GM18508 (cell line): ENCODE results near the gene FAM120A.

Experiments used
- ATAC-seq: cut with Tn5 transposase; IDR thresholded peaks from one replicate; pipeline ENCODE4 v1.9.1; 2021; ENCODE audit warnings: moderate number of reproducible peaks; ENCODE audit not compliant: insufficient read depth, unreplicated experiment

Gene FAM120A

GRCh38 chr9:93588641-93589609 is 137.4 kb downstream of the FAM120A start:
- ATAC-seq: no peak

DNA sequence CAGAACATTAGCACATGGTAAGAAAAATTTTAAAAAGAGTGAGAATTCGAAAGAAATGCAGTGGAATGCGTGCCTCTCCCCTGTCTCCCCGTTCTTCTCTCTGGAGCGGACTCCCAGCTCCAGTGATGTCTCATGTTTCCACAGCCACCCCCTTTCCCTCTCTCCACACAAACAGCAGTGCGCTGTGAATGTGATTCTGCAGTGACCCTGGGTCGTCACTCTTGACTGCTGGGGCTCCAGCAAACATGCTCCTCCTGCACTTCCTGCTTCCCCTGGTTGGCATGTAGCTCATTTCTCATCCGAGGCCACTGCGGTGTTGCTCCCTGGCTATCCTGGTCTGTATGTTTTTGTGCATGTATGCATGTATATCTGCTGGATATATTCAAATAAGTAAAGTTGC is 138.2 kb downstream of the FAM120A start:
- ATAC-seq: no peak

- ATAC-seq: no peak
Measured at GRCh38 chr9:93590609-93591234, 139.2 kb downstream of the FAM120A start.

- ATAC-seq: no peak
Measured at GRCh38 chr9:93591301-93592007, 140.0 kb downstream of the FAM120A start.

- ATAC-seq: no peak
Measured at GRCh38 chr9:93592008-93592642, 140.6 kb downstream of the FAM120A start.

DNA sequence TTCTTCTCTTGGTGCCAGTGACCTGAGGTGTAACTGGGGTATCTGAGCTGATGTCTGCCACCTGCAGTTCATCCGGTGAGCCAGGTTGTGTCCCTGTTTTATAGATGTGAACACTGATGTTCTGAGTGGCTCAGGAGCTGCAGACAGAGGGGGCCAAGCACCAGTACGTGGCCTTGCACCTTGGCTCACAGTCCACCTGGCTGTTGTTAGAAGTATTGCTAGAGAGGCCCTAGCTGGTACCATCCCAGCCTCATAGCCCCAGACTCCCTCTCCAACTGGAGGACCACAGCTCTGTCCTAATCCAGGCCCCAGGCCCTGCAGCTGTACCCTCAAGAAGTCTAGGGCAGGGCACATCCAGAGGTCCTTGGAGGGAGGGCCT is 141.1 kb downstream of the FAM120A start:
- ATAC-seq: no peak

GRCh38 chr9:93593144-93593658 is 141.7 kb downstream of the FAM120A start:
- no peak for ATAC-seq

GRCh38 chr9:93594041-93594756 is 142.7 kb downstream of the FAM120A start:
- no peak for ATAC-seq

GRCh38 chr9:93595461-93595860 is 144.0 kb downstream of the FAM120A start:
- no peak for ATAC-seq

DNA sequence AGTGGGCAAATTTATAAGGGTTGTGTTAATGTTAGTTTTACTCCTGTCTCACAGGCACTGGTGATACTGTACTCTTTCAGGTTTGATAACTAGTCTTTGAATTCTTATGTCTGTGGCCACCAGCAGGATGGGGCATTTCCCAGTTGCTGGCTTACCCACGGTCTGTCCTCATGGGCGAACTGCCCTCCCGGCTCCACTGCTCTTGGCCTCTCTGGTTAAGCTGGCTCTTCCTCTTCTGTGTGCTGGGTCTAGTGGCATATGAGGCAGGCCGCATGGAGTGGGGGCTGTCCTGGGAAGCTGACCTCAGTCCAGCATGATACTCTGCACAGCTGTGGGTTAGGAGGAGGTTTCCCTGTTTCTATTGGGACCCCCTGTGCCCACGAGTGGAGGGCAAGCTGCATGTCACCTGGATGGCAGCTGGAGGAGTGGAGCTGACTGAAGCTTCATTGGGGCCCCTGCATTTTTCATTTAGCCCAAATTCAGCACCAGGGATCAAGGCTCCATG is 144.4 kb downstream of the FAM120A start:
- ATAC-seq: no peak

DNA sequence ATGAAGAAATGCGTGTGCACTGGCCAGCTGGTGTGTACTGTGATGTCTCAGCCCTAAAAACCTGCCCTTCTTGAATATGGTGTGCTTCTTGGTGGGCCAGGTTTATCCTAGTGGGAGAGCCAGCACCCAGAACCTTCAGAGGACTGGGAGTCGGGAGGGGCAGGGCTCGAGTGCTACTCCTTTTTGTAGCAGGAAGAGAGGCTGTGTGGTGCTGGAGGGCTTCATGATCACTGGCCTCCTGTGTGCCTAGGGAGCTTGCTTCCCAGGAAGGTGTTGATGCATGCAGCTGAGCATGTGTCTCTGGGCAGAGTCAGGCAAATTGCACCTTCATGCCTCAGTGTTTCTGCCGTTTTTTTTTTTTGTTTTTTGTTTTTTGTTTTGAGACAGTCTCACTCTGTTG is 144.9 kb downstream of the FAM120A start:
- no peak for ATAC-seq

DNA sequence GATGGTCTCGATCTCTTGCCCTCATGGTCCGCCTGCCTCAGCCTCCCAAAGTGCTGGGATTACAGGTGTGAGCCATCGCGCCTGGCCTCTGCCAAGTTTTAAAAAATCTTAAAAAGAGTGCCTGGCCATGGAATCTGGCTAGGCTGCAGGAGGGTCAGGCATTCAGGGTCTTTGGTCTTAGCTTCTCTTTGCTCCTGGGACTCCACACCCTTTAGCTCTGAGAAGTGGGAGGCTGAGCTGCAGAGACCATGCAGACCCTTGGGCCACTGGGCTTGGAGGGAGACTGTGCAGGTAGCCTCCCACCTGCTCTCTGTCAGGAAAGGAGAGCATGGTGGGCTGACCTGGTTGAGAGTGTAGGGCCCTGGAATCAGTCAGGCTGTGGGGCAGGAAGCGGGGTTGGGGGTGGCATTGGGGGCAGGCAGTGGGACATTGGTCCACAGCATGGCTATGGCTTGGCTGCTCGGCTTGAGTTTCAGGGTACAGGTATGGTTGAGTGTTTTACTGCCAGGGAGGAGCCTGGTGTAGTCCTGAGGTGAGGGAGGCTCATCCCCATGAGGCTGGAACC is 145.7 kb downstream of the FAM120A start:
- no peak for ATAC-seq

GRCh38 chr9:93597871-93598646 is 146.6 kb downstream of the FAM120A start:
- ATAC-seq: no peak

- no peak for ATAC-seq
Measured at GRCh38 chr9:93598647-93599241, 147.3 kb downstream of the FAM120A start.

- no peak for ATAC-seq
Measured at GRCh38 chr9:93599571-93600403, 148.3 kb downstream of the FAM120A start.

GRCh38 chr9:93600504-93600903 is 149.0 kb downstream of the FAM120A start:
- ATAC-seq: no peak

- ATAC-seq: no peak
Measured at GRCh38 chr9:93601063-93601462, 149.6 kb downstream of the FAM120A start.
